ENCODE measurements around the gene EGFLAM. TPM values are rescaled to one million over a fixed set of nuclear protein-coding genes. Genes with fewer than 3 reads are reported as not detected.

Gene EGFLAM
- total and polyA plus RNA-seq, 2 of the 4 experiments (the other 2 are of a cell fraction), result 0.77 to 1.1 TPM

- no peak overlapping the region for H2BK15ac ChIP-seq (ENCODE audit: low read depth, low read length)
- no TSS peak for BruUV-seq (replicated peaks)
Observed at GRCh38 chr5:38367966-38368365, 109.6 kb downstream of the EGFLAM start.

More at GRCh38 chr5:38367966-38368365, 109.6 kb downstream of the EGFLAM start:
- TF ChIP-seq RFX5 (IDR thresholded peaks at IDR 0.05; ENCODE audit: low read depth, low read length) (no peak), FOS (IDR thresholded peaks at IDR 0.05; ENCODE audit: low read depth, low read length) (no peak), USF2 (IDR thresholded peaks at IDR 0.05; ENCODE audit: low read depth, low read length) (no peak), MAZ (IDR thresholded peaks at IDR 0.05; ENCODE audit: borderline replicate concordance, low read depth, low read length) (no peak), SMC3 (IDR thresholded peaks at IDR 0.05; ENCODE audit: low read depth, low read length) (no peak), CEBPB (IDR thresholded peaks at IDR 0.05; ENCODE audit: low read depth, low read length) (no peak), POLR2A (IDR thresholded peaks at IDR 0.05; ENCODE audit: low read depth, low read length) (no peak), MAFK (IDR thresholded peaks at IDR 0.05; ENCODE audit: low read depth, low read length) (no peak), RCOR1 (IDR thresholded peaks at IDR 0.05; ENCODE audit: insufficient replicate concordance, low read length) (no peak), NFE2L2 (IDR thresholded peaks at IDR 0.05; ENCODE audit: low read depth, low read length) (no peak), CHD1 (IDR thresholded peaks at IDR 0.05; ENCODE audit: low read depth, low read length) (no peak), CTCF (conservative IDR thresholded peaks at IDR 0.05; ENCODE audit: low read depth, low read length) (no peak), BHLHE40 (IDR thresholded peaks at IDR 0.05; ENCODE audit: low read depth, low read length) (no peak), RAD21 (IDR thresholded peaks at IDR 0.05; ENCODE audit: low read length) (no peak), ELK1 (IDR thresholded peaks at IDR 0.05; ENCODE audit: borderline replicate concordance, low read depth, low read length) (no peak), MXI1 (IDR thresholded peaks at IDR 0.05; ENCODE audit: borderline replicate concordance, low read depth, low read length) (no peak)
- DNase-seq (no peak), ATAC-seq (ENCODE audit: low read depth) (no peak)
- in situ Hi-C loops (cut with MboI; ENCODE audit: low sequenced_read_pairs) (no loop called here), intact Hi-C loops (cut with micrococcal nuclease) (no loop called here), dilution Hi-C loops (cut with HindIII; ENCODE audit: low sequenced_read_pairs, unreplicated experiment) (no loop called here)
- no CpG with 5 or more reads among the region's 5 CpGs for WGBS, 2 experiments (ENCODE audit: extremely low coverage in 2 of 2, insufficient read length in 1 of 2)
- Histone ChIP-seq H3K79me1 (ENCODE audit: low read depth in 1 of 2, low read length in 2 of 2) (no peaks in the 10 kb centered on the region), H3K23ac (ENCODE audit: low read depth, low read length) (no peak overlapping the region), H3K9ac (ENCODE audit: low read depth, low read length) (no peak overlapping the region), H2BK5ac (ENCODE audit: low read depth, low read length, poor library complexity, severe bottlenecking) (no peak overlapping the region), H3K4ac (ENCODE audit: low read depth, low read length) (no peak overlapping the region), H3K9me1 (ENCODE audit: insufficient read depth, low read length) (no peaks in the 10 kb centered on the region), H3K4me2 (ENCODE audit: low read depth, low read length) (no peak overlapping the region), H2AK9ac (replicated peaks; ENCODE audit: low read depth, low read length, poor library complexity) (no peak overlapping the region), H3K4me1 (ENCODE audit: control insufficient read depth, insufficient read depth, low read length) (no peaks in the 10 kb centered on the region; the same call in 1 of the 2 replicates), H4K8ac (ENCODE audit: low read depth in 2 of 2, low read length in 2 of 2) (no peak overlapping the region), H3K14ac (replicated peaks; ENCODE audit: low read depth, low read length) (no peak overlapping the region), H4K20me1 (ENCODE audit: insufficient read depth, low read length) (no peaks in the 10 kb centered on the region), H3K4me3 (ENCODE audit: insufficient read depth, low read depth, low read length) (no peak overlapping the region), H2AFZ (replicated peaks; ENCODE audit: low read length, poor library complexity) (no peak overlapping the region), H3K18ac (ENCODE audit: low read depth, low read length) (no peak overlapping the region), H3K36me3 (ENCODE audit: control insufficient read depth, insufficient read depth, low read length) (no peaks in the 10 kb centered on the region), H3K27ac (ENCODE audit: insufficient read depth, low read length) (no peak overlapping the region), H4K91ac (ENCODE audit: insufficient read depth, low read depth, low read length) (no peak overlapping the region), H4K5ac (ENCODE audit: low read depth, low read length) (no peak overlapping the region), H2BK120ac (ENCODE audit: low read depth, low read length) (no peak overlapping the region), H3K27me3 (ENCODE audit: control insufficient read depth, insufficient read depth, low read length) (peaks cover 21% of the 10 kb centered on the region), H2AK5ac (ENCODE audit: low read depth, low read length) (no peak overlapping the region), H2BK20ac (ENCODE audit: low read depth, low read length) (no peak overlapping the region), H3K9me3 (ENCODE audit: control insufficient read depth, insufficient read depth, low read length) (no peaks in the 10 kb centered on the region), H3K56ac (ENCODE audit: extremely low read depth, insufficient read depth, low read length) (no peak overlapping the region)
- ChIA-PET POLR2A (ENCODE audit: unreplicated experiment) (no interaction called here), CTCF (no interaction called here)

Data from IMR-90 (cell line).